B cell (primary cell): Measurements from ENCODE around the gene FAM53B.

ENCODE experiments used
- CTCF ChIP-seq: fragments of 200-600 bp; IDR thresholded peaks from one replicate; pipeline ENCODE4 v1.8.0; 2022; ENCODE audit warnings: antibody characterized with exemption, mild to moderate bottlenecking
- EZH2 ChIP-seq: IDR thresholded peaks from 2 replicates; pipeline ENCODE4 v1.6.1; 2012; ENCODE audit warnings: borderline replicate concordance, low read depth, mild to moderate bottlenecking, moderate library complexity, low read length; ENCODE audit not compliant: insufficient read depth, poor library complexity, severe bottlenecking

- TF ChIP-seq CTCF (no peak), EZH2 (no peak)
Measured at GRCh38 chr10:124696446-124697392, 47.5 kb downstream of the FAM53B start.
